Retinal pigment epithelial cell (primary cell): ENCODE measurements around the gene RAB4B.
"Not testable (repeated sequence)": the region's sequence is repeated elsewhere in the genome, so short reads cannot be mapped to it uniquely, and the experiment has no call there.

Experiments used
- DNase-seq: peaks from one replicate; pipeline ENCODE4 v3.0.0-alpha.2; 2010; ENCODE audit warnings: low read depth
- H3K4me3 ChIP-seq: 2 replicates; pipeline ENCODE4 v1.5.1; 2011; ENCODE audit warnings: mild to moderate bottlenecking, low read length, control low read depth, moderate library complexity
- CTCF ChIP-seq: conservative IDR thresholded peaks from 2 replicates; pipeline ENCODE4 v1.5.1; 2011; ENCODE audit warnings: low read depth, low read length, control low read depth, inconsistent platforms

The RAB4B gene

DNA sequence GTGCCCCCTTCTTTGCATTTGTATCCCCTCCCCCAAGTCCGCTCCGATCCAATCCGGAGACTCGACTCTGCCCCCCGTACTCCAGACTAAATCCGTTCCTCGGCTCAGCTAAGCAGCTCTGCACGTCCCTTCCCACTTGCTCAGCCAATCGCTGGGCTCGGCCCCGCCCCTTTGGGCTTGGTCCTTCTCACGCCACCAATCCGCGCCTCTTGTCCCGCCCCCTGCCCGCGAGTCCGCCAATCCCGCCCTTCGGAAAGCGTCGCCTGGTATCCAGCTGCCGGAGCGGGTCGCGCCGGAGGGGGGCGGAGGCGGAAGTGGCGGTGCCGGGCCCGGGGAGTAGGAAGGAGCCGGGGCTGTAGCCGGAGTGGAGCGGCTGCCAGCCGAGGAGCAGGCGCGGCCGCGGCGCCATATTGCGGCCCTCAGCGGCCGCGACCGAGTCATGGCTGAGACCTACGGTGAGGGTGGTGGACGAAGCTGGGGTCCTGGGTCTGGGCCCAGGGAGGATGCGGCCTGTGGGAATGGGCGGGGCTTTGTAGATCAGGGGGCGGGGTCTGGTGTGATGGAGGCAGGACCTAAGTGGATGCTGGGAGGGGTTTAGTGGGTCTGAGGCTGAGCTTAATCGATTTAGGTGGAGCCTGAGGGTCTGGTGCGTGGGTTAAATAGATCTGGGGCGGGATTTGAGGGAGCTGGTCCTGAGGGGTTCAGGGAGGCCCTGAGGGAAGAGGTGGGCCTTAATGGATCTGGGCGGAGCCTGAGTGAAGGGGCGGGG, at the start of gene RAB4B:
Gene RAB4B (plus strand): TSS at position 311 of the 769 bp plus-strand sequence. CDS start 129 bp downstream, at position 440.
- DNase-seq: peak; percentile 100
- TF ChIP-seq CTCF: no peak
- peak within 1 kb of the TSS; percentile 79 for H3K4me3 ChIP-seq

DNA sequence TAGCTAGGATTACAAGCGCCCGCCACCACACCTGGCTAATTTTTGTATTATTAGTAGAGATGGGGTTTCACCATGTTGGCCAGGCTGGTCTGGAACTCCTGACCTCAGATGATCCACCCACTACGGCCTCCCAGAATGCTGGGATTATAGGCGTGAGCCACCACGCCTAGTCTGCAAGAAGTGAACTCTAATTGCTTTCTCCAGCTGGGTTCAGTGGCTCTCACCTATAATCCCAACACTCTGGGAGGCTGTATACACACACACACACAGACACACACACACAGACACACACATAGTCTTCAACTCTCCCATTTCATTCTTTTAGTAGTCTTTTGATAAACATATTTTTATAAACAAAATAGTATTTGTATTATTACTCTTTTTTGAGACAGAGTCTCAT, 48.0 kb upstream of the RAB4B start:
- not testable (repeated sequence) for H3K4me3 ChIP-seq, DNase-seq

DNA sequence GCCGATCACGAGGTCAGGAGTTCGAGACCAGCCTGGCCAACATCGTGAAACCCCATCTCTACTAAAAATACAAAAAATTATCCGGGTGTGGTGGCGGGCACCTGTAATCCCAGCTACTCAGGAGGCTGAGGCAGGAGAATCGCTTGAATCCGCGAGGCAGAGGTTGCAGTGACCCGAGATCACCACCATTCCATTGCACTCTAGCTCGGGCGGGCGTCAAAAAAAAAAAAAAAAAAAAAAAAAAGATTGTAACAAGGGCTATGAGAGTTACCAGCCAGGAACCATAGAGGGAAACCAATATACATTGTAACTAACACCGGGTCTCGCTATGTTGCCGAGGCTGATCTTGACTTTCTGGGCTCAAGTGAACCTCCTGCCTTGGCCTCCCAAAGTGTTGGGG, 45.7 kb upstream of the RAB4B start:
- not testable (repeated sequence) for H3K4me3 ChIP-seq, DNase-seq

GRCh38 chr19:40733149-40733548, 44.9 kb upstream of the RAB4B start:
- no peak overlapping the region for H3K4me3 ChIP-seq
- no peak for DNase-seq
- no peak for TF ChIP-seq CTCF

- TF ChIP-seq CTCF: no peak
- DNase-seq: no peak
These were observed 42.9 kb upstream of the RAB4B start for GRCh38 chr19:40735013-40735771.

GRCh38 chr19:40736661-40737060, 41.4 kb upstream of the RAB4B start:
- no peak overlapping the region for H3K4me3 ChIP-seq
- TF ChIP-seq CTCF: no peak
- DNase-seq: no peak

More at GRCh38 chr19:40735013-40735771, 42.9 kb upstream of the RAB4B start:
- H3K4me3 ChIP-seq: no peak overlapping the region

GRCh38 chr19:40737102-40737644, 40.9 kb upstream of the RAB4B start:
- H3K4me3 ChIP-seq: no peak overlapping the region
- no peak for DNase-seq
- no peak for TF ChIP-seq CTCF
